Esophagus squamous epithelium (tissue), 5 donors: ENCODE results near the gene DKKL1. TPM values are rescaled to one million over a fixed set of nuclear protein-coding genes. Genes with fewer than 3 reads are reported as not detected.

ENCODE experiments used
- DNase-seq: peaks from one replicate; lab custom pipeline; 2025; lab: John Stamatoyannopoulos, UW
- H3K27ac ChIP-seq, 4 donors: fragments of 200-600 bp; sonication (generic); one replicate each; pipeline ENCODE4 v1.5.1; 2016 to 2019; ENCODE audit warnings: mild to moderate bottlenecking in 1 of 4
- H3K27me3 ChIP-seq, 4 donors: fragments of 200-600 bp; sonication (generic); 1 replicate in 3 of 4; 2 replicates in 1 of 4; pipeline versions ENCODE4 v1.5.1 to v1.6.0; 2017 to 2021; ENCODE audit warnings: antibody characterized with exemption in 1 of 4
- H3K36me3 ChIP-seq, 3 donors: fragments of 200-600 bp; sonication (generic); one replicate each; pipeline ENCODE4 v1.5.1; 2016 to 2019
- H3K4me1 ChIP-seq, 3 donors: fragments of 200-600 bp; sonication (generic); one replicate each; pipeline ENCODE4 v1.5.1; 2017 to 2019
- H3K4me3 ChIP-seq, 4 donors: fragments of 200-600 bp; sonication (generic); 1 replicate in 3 of 4; 2 replicates in 1 of 4; pipeline ENCODE4 v1.5.1; 2016 to 2019; ENCODE audit warnings: mild to moderate bottlenecking in 2 of 4, moderate library complexity in 1 of 4
- H3K9me3 ChIP-seq, 3 donors: fragments of 200-600 bp; sonication (generic); one replicate each; pipeline ENCODE4 v1.5.1; 2016 to 2019
- CTCF ChIP-seq, 6 experiments: fragments of 450-650 bp in 4 of 6; fragments of 200-600 bp in 2 of 6; sonication (generic) in 2 of 6; IDR thresholded peaks; one replicate each; pipeline ENCODE4 v1.5.1; 2016 to 2019; ENCODE audit warnings: antibody characterized with exemption in 6 of 6, mild to moderate bottlenecking in 4 of 6, moderate library complexity in 4 of 6
- POLR2A ChIP-seq, 4 donors: fragments of 450-650 bp; IDR thresholded peaks; one replicate each; pipeline ENCODE4 v1.6.1; 2017; ENCODE audit warnings: antibody characterized with exemption in 4 of 4, mild to moderate bottlenecking in 4 of 4, moderate library complexity in 3 of 4
- WGBS, 2 donors: methylation state at CpG; one replicate each; pipeline ENCODE4 v1.1.5; 2018; 5-methylcytosine and 5-hydroxymethylcytosine counted together
- intact Hi-C: fragments of 100-400 bp; cut with DNase I; formaldehyde crosslinking; loops from one replicate; pipeline ENCODE4 v1.15.0; 2022
- total RNA-seq, 4 donors: library from RNA; depleted of rRNA; stranded (reverse); fragments of >200 nt; gene quantifications; one replicate each; pipeline ENCODE4 v1.1.0, GENCODE V29; 2016
- donor health status: DM: yes; HTN: yes; CAD: no.

DKKL1 gene
- total RNA-seq, 4 donors from 2014 or later = not detected

DNA sequence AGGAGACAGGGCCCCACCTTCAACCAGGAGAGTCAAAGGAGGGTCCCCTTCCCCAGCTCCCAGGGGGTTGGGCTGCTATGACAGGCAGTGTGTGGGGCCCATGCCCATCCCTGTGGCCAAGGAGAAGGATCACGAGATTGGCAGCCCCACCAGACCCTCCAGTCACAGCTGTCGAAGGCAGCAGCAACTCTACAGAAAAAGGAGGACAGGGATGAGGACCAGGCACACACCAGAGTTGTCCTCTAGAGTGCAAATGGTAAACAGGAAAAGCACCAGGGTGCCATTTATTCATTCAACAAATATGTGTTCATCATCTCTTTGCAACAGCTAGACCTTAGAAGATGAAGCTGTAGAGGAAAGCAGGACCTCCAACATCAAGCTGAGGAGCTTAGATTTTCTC is 55.5 kb downstream of the DKKL1 start:
- Histone ChIP-seq H3K4me1 (peaks cover 17 to 36% (median 24%) of the 10 kb centered on the region in 3 donors), H3K27me3 (peaks cover 11 to 95% (median 28%) of the 10 kb centered on the region in 4 donors), H3K27ac (no peak overlapping the region), H3K36me3 (no peaks in the 10 kb centered on the region), H3K4me3 (no peak overlapping the region), H3K9me3 (no peaks in the 10 kb centered on the region)
- intact Hi-C loops = no loop called here
- TF ChIP-seq POLR2A (IDR thresholded peaks at IDR 0.05) = no peak
- no peak for TF ChIP-seq CTCF (IDR thresholded peaks at IDR 0.05)
- no peak for DNase-seq
- 74% methylated on average over 2 of the region's 2 CpGs; no CpG with 5 or more reads in 1 of the 2 donors for WGBS, 2 donors

- Histone ChIP-seq H3K9me3 (no peaks in the 10 kb centered on the region), H3K4me1 (peaks cover 17 to 36% (median 24%) of the 10 kb centered on the region in 3 donors), H3K27ac (no peak overlapping the region), H3K27me3 (peaks cover 11 to 100% (median 33%) of the 10 kb centered on the region in 4 donors), H3K36me3 (no peaks in the 10 kb centered on the region), H3K4me3 (no peak overlapping the region)
- intact Hi-C loops = no loop called here
- no peak for TF ChIP-seq CTCF (IDR thresholded peaks at IDR 0.05)
- no peak for TF ChIP-seq POLR2A (IDR thresholded peaks at IDR 0.05)
- 73 to 77% methylated on average over 2 of the region's 2 CpGs for whole genome bisulfite sequencing, 2 donors
- DNase-seq = no peak
Observed at GRCh38 chr19:49420227-49420626, 56.5 kb downstream of the DKKL1 start.

DNA sequence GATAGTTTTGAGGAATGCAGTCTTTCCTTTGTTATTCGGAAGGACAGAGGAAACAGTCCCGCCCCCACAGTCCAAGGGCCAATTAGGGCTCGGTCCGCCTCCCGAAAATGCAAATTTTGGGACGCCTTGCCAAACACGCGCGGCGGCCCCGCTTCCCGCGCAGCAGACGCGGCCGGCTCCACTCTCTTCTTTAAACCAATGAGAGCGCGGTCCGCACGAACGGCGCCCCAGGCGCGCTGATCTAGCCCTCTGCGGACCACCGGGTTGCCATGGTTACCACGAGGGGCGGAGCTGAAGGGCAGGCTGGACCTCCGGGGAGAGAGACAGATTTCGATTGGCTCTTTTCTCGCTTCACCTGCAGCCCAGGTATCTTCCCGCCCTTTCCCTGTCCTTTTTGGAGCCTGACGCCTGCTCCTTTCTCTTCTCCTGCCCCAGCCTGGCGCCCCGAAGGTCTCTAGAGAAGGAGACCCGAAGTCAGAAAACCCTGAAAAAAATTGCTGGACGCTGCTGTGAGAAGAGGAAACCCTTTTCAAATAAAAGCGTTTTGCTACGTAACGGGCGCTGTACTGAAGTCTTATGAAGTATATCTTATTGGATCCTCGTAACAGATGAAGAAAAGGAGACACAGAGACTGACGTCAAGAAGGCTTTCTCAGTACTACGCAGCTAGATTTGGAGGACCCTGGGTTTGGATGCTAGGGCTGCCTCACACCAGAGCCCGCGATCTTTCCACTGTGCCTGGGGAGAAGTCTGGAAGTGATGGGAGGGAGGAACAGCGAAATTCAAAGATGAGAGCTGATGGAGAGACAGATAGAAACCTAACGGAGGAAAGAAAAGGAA is 57.6 kb downstream of the DKKL1 start:
- TF ChIP-seq CTCF (IDR thresholded peaks at IDR 0.05) (no peak), POLR2A (IDR thresholded peaks at IDR 0.05) (no peak)
- Histone ChIP-seq H3K9me3 (no peaks in the 10 kb centered on the region), H3K4me3 (peak overlapping the region in 3 of 4 donors; percentile 9 to 53 (median 20)), H3K27ac (no peak overlapping the region), H3K36me3 (no peaks in the 10 kb centered on the region), H3K27me3 (peaks cover 11 to 100% (median 43%) of the 10 kb centered on the region in 4 donors), H3K4me1 (peaks cover 17 to 36% (median 24%) of the 10 kb centered on the region in 3 donors)
- no peak for DNase-seq
- intact Hi-C loops = no loop called here
- 24 to 26% methylated on average over 17 to 23 of the region's 48 CpGs for WGBS, 2 donors

GRCh38 chr19:49421878-49422202 is 58.2 kb downstream of the DKKL1 start:
- no peak overlapping the region for H3K4me3 ChIP-seq
- H3K4me1 ChIP-seq = peaks cover 17 to 36% (median 24%) of the 10 kb centered on the region in 3 donors
- intact Hi-C loops = no loop called here
- DNase-seq = no peak
- H3K9me3 ChIP-seq = no peaks in the 10 kb centered on the region
- no peak for TF ChIP-seq CTCF (IDR thresholded peaks at IDR 0.05)
- no peak for TF ChIP-seq POLR2A (IDR thresholded peaks at IDR 0.05)
- H3K27me3 ChIP-seq = peaks cover 11 to 100% (median 47%) of the 10 kb centered on the region in 4 donors
- no peak overlapping the region for H3K27ac ChIP-seq
- WGBS, 2 donors = 26 to 40% methylated on average over 2 to 3 of the region's 3 CpGs
- H3K36me3 ChIP-seq = no peaks in the 10 kb centered on the region

- peaks cover 17 to 36% (median 24%) of the 10 kb centered on the region in 3 donors for H3K4me1 ChIP-seq
- H3K9me3 ChIP-seq = no peaks in the 10 kb centered on the region
- WGBS, 2 donors = 2 to 4% methylated on average over 25 to 27 of the region's 58 CpGs
- no peaks in the 10 kb centered on the region for H3K36me3 ChIP-seq
- peaks cover 11 to 100% (median 53%) of the 10 kb centered on the region in 4 donors for H3K27me3 ChIP-seq
- no peak overlapping the region for H3K27ac ChIP-seq
- TF ChIP-seq CTCF (IDR thresholded peaks at IDR 0.05) (peak in 3 of 6 experiments; percentile 32 to 54 (median 45)), POLR2A (IDR thresholded peaks at IDR 0.05) (no peak)
- H3K4me3 ChIP-seq = peak overlapping the region in 2 of 4 donors; percentile 30 to 50
- no peak for DNase-seq
- intact Hi-C loops = no loop called here
Observed at GRCh38 chr19:49422407-49423070, 58.9 kb downstream of the DKKL1 start.
